OCI-LY7 (cell line): ENCODE measurements around the gene ACP7. TPM values are rescaled to one million over a fixed set of nuclear protein-coding genes. Genes with fewer than 3 reads are reported as not detected.
"Not testable (repeated sequence)": the region's sequence is repeated elsewhere in the genome, so short reads cannot be mapped to it uniquely, and the experiment has no call there.

Experiments used
- BruUV-seq: library from RNA; stranded (reverse); fragments of 400-500 nt; replicated peaks from 2 replicates; lab custom pipeline; 2021; lab: Mats Ljungman, UMichigan
- CTCF ChIA-PET: fragments of 300-600 bp; sonication (Branson Sonifier 250); formaldehyde crosslinking; loops from one replicate; lab custom pipeline; 2022; ENCODE audit warnings: antibody characterized with exemption; ENCODE audit not compliant: unreplicated experiment; lab: Charles Lee
- POLR2A ChIA-PET: fragments of 300-600 bp; sonication (Branson Sonifier 250); formaldehyde crosslinking; loops from one replicate; lab custom pipeline; 2022; ENCODE audit warnings: antibody characterized with exemption; lab: Charles Lee
- DNase-seq: peaks from one replicate; pipeline ENCODE4 v3.0.0-alpha.2; 2015; ENCODE audit warnings: low spot score
- H2AFZ ChIP-seq: fragments of 200-600 bp; sonication (generic), shearing (Covaris generic); 2 replicates; pipeline ENCODE4 v1.6.1; 2014; ENCODE audit warnings: mild to moderate bottlenecking, antibody characterized with exemption, low read length, moderate library complexity
- H3K27ac ChIP-seq: fragments of 200-600 bp; sonication (generic); 2 replicates; pipeline ENCODE4 v1.5.1; 2014; ENCODE audit warnings: mixed run types, low read depth, mild to moderate bottlenecking, moderate library complexity, low read length, inconsistent platforms; ENCODE audit not compliant: poor library complexity, severe bottlenecking
- H3K36me3 ChIP-seq: fragments of 200-600 bp; sonication (generic); 2 replicates; pipeline ENCODE4 v1.6.1; 2014; ENCODE audit warnings: mild to moderate bottlenecking, antibody characterized with exemption, low read length, moderate library complexity, mixed read lengths; ENCODE audit not compliant: insufficient read depth
- H3K4me1 ChIP-seq: fragments of 200-600 bp; sonication (generic); 2 replicates; pipeline ENCODE4 v1.5.1; 2014; ENCODE audit warnings: mild to moderate bottlenecking, low read length; ENCODE audit not compliant: insufficient read depth, poor library complexity, severe bottlenecking
- H3K4me2 ChIP-seq: fragments of 200-600 bp; sonication (generic); 2 replicates; pipeline ENCODE4 v1.6.1; 2014; ENCODE audit warnings: mild to moderate bottlenecking, low read length
- H3K4me3 ChIP-seq: fragments of 200-600 bp; sonication (generic); 2 replicates; pipeline ENCODE4 v1.5.1; 2014; ENCODE audit warnings: mild to moderate bottlenecking, low read depth, low read length; ENCODE audit not compliant: poor library complexity, severe bottlenecking
- H3K79me2 ChIP-seq: fragments of 200-600 bp; sonication (generic); 2 replicates; pipeline ENCODE4 v1.6.1; 2016; ENCODE audit warnings: low read depth, mild to moderate bottlenecking, low read length, moderate library complexity, mixed read lengths; ENCODE audit not compliant: insufficient read depth
- H3K9me2 ChIP-seq: fragments of 200-600 bp; sonication (generic); 2 replicates; pipeline ENCODE4 v1.6.1; 2016; ENCODE audit warnings: mild to moderate bottlenecking, low read length, mixed read lengths; ENCODE audit not compliant: insufficient read depth
- H3K9me3 ChIP-seq: fragments of 200-600 bp; sonication (generic); 2 replicates; pipeline ENCODE4 v1.6.1; 2014; ENCODE audit warnings: mild to moderate bottlenecking, mixed run types, low read length, mixed read lengths
- H4K20me1 ChIP-seq: fragments of 200-600 bp; sonication (generic); 2 replicates; pipeline ENCODE4 v1.6.1; 2014; ENCODE audit warnings: mild to moderate bottlenecking, antibody characterized with exemption, low read length, moderate library complexity, mixed read lengths; ENCODE audit not compliant: insufficient read depth
- EZH2phosphoT487 ChIP-seq: fragments of 200-600 bp; sonication (generic); IDR thresholded peaks from 2 replicates; pipeline ENCODE4 v1.6.1; 2018; ENCODE audit warnings: low read depth, borderline replicate concordance, mild to moderate bottlenecking, mixed run types, antibody characterized with exemption, low read length, moderate library complexity, mixed read lengths
- intact Hi-C: fragments of 100-400 bp; cut with micrococcal nuclease; formaldehyde crosslinking; loops from one replicate; pipeline ENCODE4 v1.10.0; 2022; ENCODE audit not compliant: unreplicated experiment
- total RNA-seq, 2 experiments: library from RNA; depleted of rRNA in 1 of 2; stranded (reverse); fragments of >200 nt in 1 of 2; shearing (Covaris generic) in 1 of 2; gene quantifications; 2 replicates each; pipeline ENCODE4 v1.2.3, GENCODE V29; 2014 to 2022
- TF ChIP-seq, protein P1 (sequence below): fragments of 200-600 bp; sonication (generic); conservative IDR thresholded peaks from 2 replicates; pipeline ENCODE4 v1.5.1; 2014; ENCODE audit warnings: mild to moderate bottlenecking, antibody characterized with exemption, low read length, moderate library complexity, mixed read lengths

Gene ACP7
- total RNA-seq, 2 experiments from 2014 or later = not detected

- POLR2A ChIA-PET = no interaction called here
Observed at GRCh38 chr19:39064405-39064804, 19.8 kb upstream of the ACP7 start.

GRCh38 chr19:39065928-39066327 lies 18.2 kb upstream of the ACP7 start:
- TF ChIP-seq EZH2phosphoT487 = no peak
- TF ChIP-seq, protein P1, sequence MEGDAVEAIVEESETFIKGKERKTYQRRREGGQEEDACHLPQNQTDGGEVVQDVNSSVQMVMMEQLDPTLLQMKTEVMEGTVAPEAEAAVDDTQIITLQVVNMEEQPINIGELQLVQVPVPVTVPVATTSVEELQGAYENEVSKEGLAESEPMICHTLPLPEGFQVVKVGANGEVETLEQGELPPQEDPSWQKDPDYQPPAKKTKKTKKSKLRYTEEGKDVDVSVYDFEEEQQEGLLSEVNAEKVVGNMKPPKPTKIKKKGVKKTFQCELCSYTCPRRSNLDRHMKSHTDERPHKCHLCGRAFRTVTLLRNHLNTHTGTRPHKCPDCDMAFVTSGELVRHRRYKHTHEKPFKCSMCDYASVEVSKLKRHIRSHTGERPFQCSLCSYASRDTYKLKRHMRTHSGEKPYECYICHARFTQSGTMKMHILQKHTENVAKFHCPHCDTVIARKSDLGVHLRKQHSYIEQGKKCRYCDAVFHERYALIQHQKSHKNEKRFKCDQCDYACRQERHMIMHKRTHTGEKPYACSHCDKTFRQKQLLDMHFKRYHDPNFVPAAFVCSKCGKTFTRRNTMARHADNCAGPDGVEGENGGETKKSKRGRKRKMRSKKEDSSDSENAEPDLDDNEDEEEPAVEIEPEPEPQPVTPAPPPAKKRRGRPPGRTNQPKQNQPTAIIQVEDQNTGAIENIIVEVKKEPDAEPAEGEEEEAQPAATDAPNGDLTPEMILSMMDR = no peak
- H3K4me2 ChIP-seq = no peak overlapping the region
- H3K4me1 ChIP-seq = no peaks in the 10 kb centered on the region
- H4K20me1 ChIP-seq = no peaks in the 10 kb centered on the region
- H3K9me2 ChIP-seq = no peaks in the 10 kb centered on the region
- BruUV-seq = no TSS peak
- intact Hi-C loops = no loop called here
- no peaks in the 10 kb centered on the region for H3K36me3 ChIP-seq
- CTCF ChIA-PET = no interaction called here
- no peak overlapping the region for H3K27ac ChIP-seq
- no peak overlapping the region for H3K4me3 ChIP-seq
- no peak overlapping the region for H2AFZ ChIP-seq
- POLR2A ChIA-PET = interaction anchor here (0.5 kb wide), 1 partner anchor 36 kb away, joined by 3 read pairs; no protein-coding TSS in a partner anchor
- H3K9me3 ChIP-seq = no peaks in the 10 kb centered on the region
- DNase-seq = no peak
- H3K79me2 ChIP-seq = no peaks in the 10 kb centered on the region

More at GRCh38 chr19:39064405-39064804, 19.8 kb upstream of the ACP7 start:
- H4K20me1 ChIP-seq = no peaks in the 10 kb centered on the region
- H3K4me2 ChIP-seq = no peak overlapping the region
- intact Hi-C loops = no loop called here
- no peak overlapping the region for H3K4me3 ChIP-seq
- no peaks in the 10 kb centered on the region for H3K79me2 ChIP-seq
- TF ChIP-seq, protein P1 = no peak
- TF ChIP-seq EZH2phosphoT487 = no peak
- no peak overlapping the region for H2AFZ ChIP-seq
- DNase-seq = no peak
- H3K9me3 ChIP-seq = no peaks in the 10 kb centered on the region
- no TSS peak for BruUV-seq
- H3K27ac ChIP-seq = no peak overlapping the region
- no peaks in the 10 kb centered on the region for H3K4me1 ChIP-seq
- CTCF ChIA-PET = no interaction called here
- H3K36me3 ChIP-seq = no peaks in the 10 kb centered on the region
- no peaks in the 10 kb centered on the region for H3K9me2 ChIP-seq

GRCh38 chr19:39067104-39067503 lies 17.1 kb upstream of the ACP7 start:
- H3K79me2 ChIP-seq = no peaks in the 10 kb centered on the region
- no peak overlapping the region for H3K4me2 ChIP-seq
- no peaks in the 10 kb centered on the region for H3K36me3 ChIP-seq
- no peaks in the 10 kb centered on the region for H3K9me3 ChIP-seq
- no peak for DNase-seq
- intact Hi-C loops = no loop called here
- H3K4me3 ChIP-seq = no peak overlapping the region
- H3K4me1 ChIP-seq = no peaks in the 10 kb centered on the region
- no TSS peak for BruUV-seq
- no peak overlapping the region for H3K27ac ChIP-seq
- ChIA-PET CTCF (no interaction called here), POLR2A (no interaction called here)
- no peak overlapping the region for H2AFZ ChIP-seq
- no peak for TF ChIP-seq EZH2phosphoT487
- TF ChIP-seq, protein P1 = no peak
- H3K9me2 ChIP-seq = no peaks in the 10 kb centered on the region
- no peaks in the 10 kb centered on the region for H4K20me1 ChIP-seq

DNA sequence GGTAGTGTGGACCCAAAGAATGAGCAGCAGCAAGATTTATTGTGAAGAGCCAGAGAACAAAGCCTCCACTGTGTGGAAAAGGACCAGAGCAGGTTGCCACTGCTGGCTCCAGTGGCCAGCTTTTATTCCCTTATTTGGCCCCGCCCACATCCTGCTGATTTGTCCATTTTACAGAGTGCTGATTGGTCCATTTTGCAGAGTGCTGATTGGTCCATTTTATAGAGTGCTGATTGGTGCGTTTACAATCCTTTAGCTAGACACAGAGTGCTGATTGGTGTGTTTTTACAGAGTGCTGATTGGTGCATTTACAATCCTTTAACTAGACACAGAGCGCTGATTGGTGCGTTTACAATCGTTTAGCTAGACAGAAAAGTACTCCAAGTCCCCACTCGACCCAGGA lies 15.9 kb upstream of the ACP7 start:
- POLR2A ChIA-PET, H3K79me2 ChIP-seq, H3K4me1 ChIP-seq, H2AFZ ChIP-seq, H3K4me2 ChIP-seq, DNase-seq, H4K20me1 ChIP-seq, H3K9me2 ChIP-seq, intact Hi-C loops, H3K27ac ChIP-seq, CTCF ChIA-PET, H3K36me3 ChIP-seq, BruUV-seq, H3K9me3 ChIP-seq, H3K4me3 ChIP-seq: not testable (repeated sequence)
